HG03175 (cell line): ENCODE data around the gene AFG1L.
A peak's percentile ranks its signal among the peaks of the same experiment; 100 is the strongest.
"Not testable (repeated sequence)": the region's sequence is repeated elsewhere in the genome, so short reads cannot be mapped to it uniquely, and the experiment has no call there.

Experiments
- ATAC-seq: cut with Tn5 transposase; IDR thresholded peaks from one replicate; pipeline ENCODE4 v1.9.1; 2021; ENCODE audit warnings: mild to moderate bottlenecking, moderate library complexity; ENCODE audit not compliant: unreplicated experiment

The AFG1L gene

DNA sequence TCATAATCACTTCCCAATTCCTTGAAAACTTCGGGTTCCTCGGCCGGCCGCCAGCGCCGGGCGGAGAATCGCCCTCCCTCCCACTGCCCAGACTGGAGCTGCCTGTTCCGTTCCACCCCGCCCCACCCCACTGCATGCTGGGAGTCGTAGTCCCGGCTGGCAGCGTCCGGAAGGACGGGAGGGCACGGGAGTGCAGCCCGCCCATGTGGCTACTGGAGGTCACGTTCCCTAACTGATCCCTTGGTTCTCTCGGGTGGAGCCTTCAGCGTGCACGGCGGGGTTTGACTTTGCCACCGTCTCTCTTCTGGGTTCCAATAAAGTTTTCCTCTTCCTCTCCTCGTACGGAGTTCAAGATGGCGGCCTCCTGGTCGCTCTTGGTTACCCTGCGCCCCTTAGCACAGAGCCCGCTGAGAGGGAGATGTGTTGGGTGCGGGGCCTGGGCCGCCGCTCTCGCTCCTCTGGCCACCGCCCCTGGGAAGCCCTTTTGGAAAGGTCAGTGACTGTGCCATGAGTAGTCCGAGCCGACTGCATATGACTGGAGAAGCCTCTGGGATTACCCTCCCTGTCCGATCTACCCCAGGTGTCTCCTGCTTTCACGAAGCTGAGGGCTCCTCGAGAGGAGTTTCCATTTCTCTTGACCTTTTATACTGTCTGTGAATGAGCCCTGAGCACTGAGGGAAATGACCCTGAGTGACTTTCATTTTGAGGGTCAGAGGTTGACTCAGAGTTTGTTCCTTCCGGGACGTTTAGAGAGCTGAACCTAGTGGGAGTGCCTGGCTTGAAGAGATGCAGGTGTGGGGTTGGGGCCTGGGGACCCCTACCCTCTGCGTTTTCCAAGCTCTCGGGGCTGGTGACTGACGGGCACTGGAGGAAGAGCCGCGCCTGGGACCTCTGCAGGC, at the start of gene AFG1L:
Gene AFG1L (plus strand): TSS at position 328 of the 899 bp plus-strand sequence. CDS start 26 bp downstream, at position 354.
- peak; percentile 91 for ATAC-seq

GRCh38 chr6:108245095-108245494, 49.8 kb upstream of the AFG1L start:
- not testable (repeated sequence) for ATAC-seq

GRCh38 chr6:108247965-108248536, 46.8 kb upstream of the AFG1L start:
- ATAC-seq: no peak

GRCh38 chr6:108250240-108250866, 44.5 kb upstream of the AFG1L start:
- ATAC-seq: no peak

DNA sequence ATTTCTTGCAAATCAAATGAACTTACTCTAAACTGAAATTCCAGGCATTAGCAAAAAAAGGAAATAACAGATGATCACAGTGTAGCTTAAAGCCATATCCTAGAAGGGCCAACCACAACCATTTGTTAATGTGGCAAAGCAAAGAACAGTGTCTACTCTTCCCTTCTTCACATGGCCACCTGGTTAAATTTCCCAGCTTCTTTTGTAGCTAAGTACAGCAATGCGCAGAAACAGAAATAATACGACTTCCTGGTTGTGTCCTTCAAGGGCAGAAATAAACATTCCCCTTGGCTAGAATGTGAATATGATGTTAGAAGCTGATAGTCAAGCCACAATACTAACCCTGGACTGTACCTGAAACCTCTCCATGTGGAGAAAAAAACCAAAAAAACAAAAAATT, 43.6 kb upstream of the AFG1L start:
- no peak for ATAC-seq

GRCh38 chr6:108252055-108252454, 42.8 kb upstream of the AFG1L start:
- no peak for ATAC-seq

DNA sequence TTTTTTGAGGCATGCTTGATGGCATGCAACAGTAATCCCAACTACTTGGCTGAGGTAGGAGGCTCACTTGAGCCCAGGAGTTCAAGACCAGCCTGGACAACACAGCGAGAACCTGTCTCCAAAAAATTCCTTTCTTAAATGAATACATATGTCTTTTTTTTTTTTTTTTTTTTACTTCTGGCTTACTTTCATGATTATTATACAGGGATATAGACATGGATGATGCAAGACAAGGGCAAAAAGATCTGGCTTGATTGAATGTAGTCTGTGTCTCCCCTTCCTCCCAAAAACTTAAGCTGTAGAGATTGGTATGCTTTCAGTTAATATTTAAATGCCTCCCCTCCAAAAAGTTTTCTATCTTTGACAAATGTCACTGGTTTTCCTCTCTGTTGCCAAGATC, 41.6 kb upstream of the AFG1L start:
- ATAC-seq: no peak

GRCh38 chr6:108254433-108255410, 40.1 kb upstream of the AFG1L start:
- no peak for ATAC-seq

GRCh38 chr6:108260126-108260808, 34.6 kb upstream of the AFG1L start:
- peak; percentile 6 for ATAC-seq

DNA sequence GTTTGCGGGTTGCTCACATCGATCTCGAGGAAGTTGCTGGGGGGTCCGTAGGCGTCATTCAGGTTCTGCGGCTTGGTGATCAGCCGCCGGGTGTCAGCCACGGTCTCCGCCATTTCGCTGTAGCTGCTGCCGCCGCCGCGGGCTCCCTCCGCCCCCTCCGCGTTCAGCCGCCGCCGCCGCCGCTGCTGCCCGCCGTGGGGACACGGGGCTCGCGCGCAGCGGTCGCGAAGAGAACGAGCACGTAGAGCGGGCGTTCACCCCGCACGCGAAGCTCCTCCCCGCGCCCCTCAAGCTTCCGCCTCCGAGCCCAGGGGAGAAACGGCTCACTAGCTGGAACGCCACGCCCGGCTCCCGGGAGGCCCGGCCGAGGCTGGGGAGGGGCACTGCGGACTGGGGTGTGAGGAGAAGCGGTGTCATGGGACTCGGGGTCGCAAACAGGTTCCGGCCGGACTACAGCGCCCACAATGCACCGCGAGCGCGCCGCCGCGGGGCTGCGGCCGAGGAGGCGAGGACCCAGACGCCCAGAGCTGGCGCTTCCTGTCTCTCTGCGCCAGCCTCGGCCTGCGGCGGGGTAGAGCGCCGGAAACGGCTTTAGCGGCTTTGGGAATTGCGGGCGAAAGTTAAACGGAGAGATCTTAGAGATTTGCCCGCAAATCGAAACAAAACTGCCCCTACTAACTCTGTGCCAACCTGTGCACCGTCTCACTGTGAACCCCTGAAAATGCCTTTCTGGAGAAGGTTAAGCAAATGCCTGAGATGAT, 33.9 kb upstream of the AFG1L start, which contains the start of gene SNX3:
Gene SNX3 (minus strand): TSS at position 232 of the 761 bp plus-strand sequence. CDS start 119 bp downstream, at position 113.
- peak; percentile 89 for ATAC-seq

DNA sequence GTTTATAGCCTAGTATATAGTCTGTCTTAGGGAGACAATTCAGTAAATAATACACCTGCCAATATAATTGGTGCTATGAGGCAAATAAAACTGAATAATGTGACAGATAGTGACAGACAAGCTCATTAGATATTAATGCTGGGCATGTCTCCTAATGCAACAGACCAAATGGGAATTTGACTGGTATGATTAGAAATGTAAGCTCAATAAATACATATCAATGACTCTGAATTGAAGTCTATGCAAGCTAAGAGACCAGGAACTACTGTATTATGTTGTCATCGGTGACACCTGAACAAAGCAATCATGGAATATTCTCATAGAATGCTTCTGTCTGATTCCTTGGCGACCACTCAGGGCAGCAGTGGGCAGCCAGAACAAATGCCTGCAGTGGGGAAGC, 31.5 kb upstream of the AFG1L start:
- ATAC-seq: no peak

DNA sequence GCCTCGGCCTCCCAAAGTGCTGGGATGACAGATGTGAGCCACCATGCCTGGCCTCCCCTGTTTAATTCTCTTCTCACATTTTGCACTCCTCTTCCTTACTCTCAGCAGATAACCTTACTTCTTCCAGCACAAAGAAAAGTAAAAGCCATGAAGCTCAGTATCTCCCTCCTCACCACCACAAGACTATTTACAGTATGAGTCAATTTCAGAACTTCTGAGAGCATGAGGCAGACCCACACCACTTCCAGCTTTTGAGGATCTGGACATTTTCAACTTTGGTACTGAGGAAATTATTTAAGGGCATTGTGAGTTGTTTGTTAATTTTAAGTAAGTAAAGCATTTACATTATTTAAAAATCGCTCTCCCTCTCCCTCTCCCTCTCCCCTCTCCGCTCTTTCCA, 26.0 kb upstream of the AFG1L start:
- ATAC-seq: no peak

DNA sequence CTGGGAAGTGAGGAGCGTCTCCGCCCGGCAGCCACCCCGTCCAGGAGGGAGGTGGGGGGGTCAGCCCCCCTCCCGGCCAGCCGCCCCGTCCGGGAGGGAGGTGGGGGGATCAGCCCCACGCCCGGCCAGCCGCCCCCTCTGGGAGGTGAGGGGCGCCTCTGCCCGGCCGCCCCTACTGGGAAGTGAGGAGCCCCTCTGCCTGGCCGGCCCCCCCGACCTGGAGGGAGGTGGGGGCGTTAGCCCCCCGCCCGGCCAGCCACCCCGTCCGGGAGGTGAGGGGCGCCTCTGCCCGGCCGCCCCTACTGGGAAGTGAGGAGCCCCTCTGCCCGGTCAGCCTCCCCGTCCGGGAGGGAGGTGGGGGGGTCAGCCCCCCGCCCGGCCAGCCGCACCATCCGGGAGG, 24.9 kb upstream of the AFG1L start:
- ATAC-seq: not testable (repeated sequence)

DNA sequence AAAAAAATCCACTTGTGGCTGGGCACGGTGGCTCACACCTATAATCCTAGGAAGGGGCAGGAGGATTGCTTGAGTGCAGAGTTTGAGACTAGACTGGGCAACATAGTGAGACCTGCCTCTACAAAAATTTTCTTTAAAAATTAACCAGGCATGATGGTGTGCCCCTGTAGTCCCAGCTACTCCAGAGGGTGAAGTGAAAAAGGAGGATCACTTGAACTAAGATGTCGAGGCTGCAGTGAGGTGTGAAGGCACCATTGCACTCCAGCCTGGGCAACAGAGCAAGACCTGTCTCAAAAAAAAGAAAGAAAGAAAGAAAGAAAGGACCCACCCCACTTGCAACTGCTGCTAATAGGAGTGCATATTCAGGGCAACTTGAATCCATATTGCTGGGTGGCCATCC, 20.3 kb upstream of the AFG1L start:
- no peak for ATAC-seq

DNA sequence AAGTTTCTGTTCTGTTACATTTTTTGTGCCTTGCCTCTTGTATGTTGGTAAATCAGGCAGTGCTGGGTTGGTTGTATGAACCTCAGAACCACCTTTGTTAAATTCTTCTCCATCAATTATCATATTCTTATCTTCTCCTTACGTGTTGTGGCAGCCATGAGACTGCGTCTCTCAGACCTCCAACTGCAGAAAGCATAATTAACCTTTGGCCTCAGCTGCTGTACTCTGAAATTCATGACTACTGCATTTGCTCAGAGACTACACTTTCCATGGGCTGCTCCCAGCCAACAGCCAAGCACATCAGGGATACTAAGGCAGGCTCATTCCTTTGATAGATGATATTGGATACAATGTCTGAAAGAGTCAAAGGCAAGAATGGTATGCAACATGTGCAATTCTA, 18.9 kb upstream of the AFG1L start:
- no peak for ATAC-seq

DNA sequence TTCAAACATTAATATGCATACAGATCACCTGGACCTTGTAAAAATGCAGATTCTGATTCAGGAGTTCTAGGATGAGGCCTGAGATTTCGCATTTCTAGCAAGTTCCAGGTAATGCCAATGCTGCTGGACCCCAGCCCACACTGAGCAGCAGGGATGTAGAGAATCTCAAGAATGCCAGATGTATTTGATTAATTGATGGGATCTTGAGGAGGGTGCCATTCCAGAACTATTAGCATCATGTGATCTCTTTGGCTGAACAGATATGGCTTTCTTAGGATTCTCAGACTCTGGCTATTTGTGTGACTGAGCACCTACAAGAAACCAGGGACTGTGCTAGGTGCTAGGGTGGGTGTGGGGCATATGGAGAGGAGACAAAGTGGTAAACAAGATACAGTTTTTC, 17.6 kb upstream of the AFG1L start:
- no peak for ATAC-seq

DNA sequence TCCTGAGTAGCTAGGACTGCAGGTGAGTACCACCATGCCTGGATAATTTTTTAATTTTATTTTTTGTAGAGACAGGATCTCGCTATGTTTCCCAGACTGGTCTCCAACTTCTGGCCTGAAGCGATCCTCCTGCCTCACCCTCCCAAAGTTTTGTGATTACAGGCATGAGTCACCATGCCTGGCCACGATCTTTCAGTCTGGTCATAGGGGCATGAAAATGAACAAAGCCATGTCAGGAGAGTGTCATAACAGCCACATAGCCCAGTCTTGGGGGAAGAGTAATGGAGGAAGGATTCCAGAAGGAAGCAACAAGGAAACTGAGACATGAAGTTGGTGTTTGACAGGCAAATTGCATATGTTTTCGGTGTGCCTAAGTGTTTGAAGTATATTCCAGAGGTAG, 17.0 kb upstream of the AFG1L start:
- ATAC-seq: no peak

GRCh38 chr6:108285381-108285780, 9.5 kb upstream of the AFG1L start:
- no peak for ATAC-seq

- ATAC-seq: no peak
These were observed 8.5 kb upstream of the AFG1L start for GRCh38 chr6:108286366-108286765.
